Hepatocyte (in vitro differentiated cells): ENCODE measurements around the gene ZDHHC16. TPM values are rescaled to one million over a fixed set of nuclear protein-coding genes. Genes with fewer than 3 reads are reported as not detected.

ENCODE experiments used
- DNase-seq: peaks from one replicate; pipeline ENCODE4 v3.0.0-alpha.2; 2016; ENCODE audit warnings: low spot score
- H2AFZ ChIP-seq: fragments of 200-600 bp; sonication (generic); 2 replicates; pipeline ENCODE4 v1.6.0; 2016; ENCODE audit warnings: antibody characterized with exemption, mild to moderate bottlenecking
- H3K27ac ChIP-seq: fragments of 200-600 bp; sonication (generic); 2 replicates; pipeline ENCODE4 v1.5.1; 2016; ENCODE audit warnings: mild to moderate bottlenecking
- H3K27me3 ChIP-seq: fragments of 200-600 bp; sonication (generic); 2 replicates; pipeline ENCODE4 v1.6.1; 2016
- H3K36me3 ChIP-seq: fragments of 200-600 bp; sonication (generic); replicated peaks from 2 replicates; pipeline ENCODE4 v1.5.1; 2016; ENCODE audit warnings: low read depth; ENCODE audit not compliant: insufficient read depth
- H3K4me1 ChIP-seq: fragments of 200-600 bp; sonication (generic); 2 replicates; pipeline ENCODE4 v1.5.1; 2016; ENCODE audit warnings: mild to moderate bottlenecking, moderate library complexity; ENCODE audit not compliant: insufficient read depth
- H3K4me2 ChIP-seq: fragments of 200-600 bp; sonication (generic); 2 replicates; pipeline ENCODE4 v1.6.0; 2016
- H3K4me3 ChIP-seq: fragments of 200-600 bp; sonication (generic); 2 replicates; pipeline ENCODE4 v1.5.1; 2016; ENCODE audit warnings: mild to moderate bottlenecking
- H3K79me2 ChIP-seq: fragments of 200-600 bp; sonication (generic); 2 replicates; pipeline ENCODE4 v1.6.0; 2017; ENCODE audit warnings: mild to moderate bottlenecking
- H3K9me2 ChIP-seq: fragments of 200-600 bp; sonication (generic); replicated peaks from 2 replicates; pipeline ENCODE4 v1.6.0; 2017; ENCODE audit warnings: mild to moderate bottlenecking; ENCODE audit not compliant: insufficient read depth
- H3K9me3 ChIP-seq: fragments of 200-600 bp; sonication (generic); 2 replicates; pipeline ENCODE4 v1.5.1; 2016; ENCODE audit warnings: low read depth, mild to moderate bottlenecking
- H4K20me1 ChIP-seq: fragments of 200-600 bp; sonication (generic); 2 replicates; pipeline ENCODE4 v1.6.0; 2016; ENCODE audit warnings: mild to moderate bottlenecking; ENCODE audit not compliant: insufficient read depth, poor library complexity, severe bottlenecking
- CTCF ChIP-seq: fragments of 200-600 bp; sonication (generic); IDR thresholded peaks from 2 replicates; pipeline ENCODE4 v1.5.1; 2016; ENCODE audit warnings: antibody characterized with exemption, mild to moderate bottlenecking; ENCODE audit not compliant: poor library complexity
- EZH2 ChIP-seq: fragments of 200-600 bp; sonication (generic); IDR thresholded peaks from 2 replicates; pipeline ENCODE4 v1.6.1; 2016; ENCODE audit warnings: antibody characterized with exemption, mild to moderate bottlenecking, borderline replicate concordance
- EZH2phosphoT487 ChIP-seq: fragments of 200-600 bp; sonication (generic); IDR thresholded peaks from one replicate; pipeline ENCODE4 v1.6.1; 2018; ENCODE audit warnings: antibody characterized with exemption, mild to moderate bottlenecking, low read depth, moderate library complexity; ENCODE audit not compliant: unreplicated experiment, severe bottlenecking
- WGBS: methylation state at CpG from one replicate; pipeline ENCODE4 v1.1.6; 2016; ENCODE audit warnings: low lambda C conversion rate; ENCODE audit errors: missing lambda C conversion rate; 5-methylcytosine and 5-hydroxymethylcytosine counted together
- polyA plus RNA-seq: library from polyadenylated mRNA; unstranded; fragments of >200 nt; fragmentation: Nextera tagmentation; extraction: Ambion mirVana; gene quantifications from 2 replicates; pipeline ENCODE4 v1.2.1, GENCODE V29; 2016
- total RNA-seq: library from RNA; depleted of rRNA; stranded (reverse); fragments of >200 nt; gene quantifications from 2 replicates; pipeline ENCODE4 v1.2.3, GENCODE V29; 2014

ZDHHC16 gene
- total and polyA plus RNA-seq, 2 experiments from 2014 or later, result 57.0 to 86.8 TPM

- no peak overlapping the region for H3K27ac ChIP-seq
- no peaks in the 10 kb centered on the region for H3K9me3 ChIP-seq
- H3K36me3 ChIP-seq, result no peaks in the 10 kb centered on the region
- TF ChIP-seq EZH2phosphoT487, result no peak
- no peak for TF ChIP-seq EZH2
- no peak for TF ChIP-seq CTCF
- no peak overlapping the region for H2AFZ ChIP-seq
- H3K9me2 ChIP-seq, result no peaks in the 10 kb centered on the region
- peaks cover 3% of the 10 kb centered on the region for H4K20me1 ChIP-seq
- no peaks in the 10 kb centered on the region for H3K27me3 ChIP-seq
- H3K4me2 ChIP-seq, result no peak overlapping the region
- H3K79me2 ChIP-seq, result peaks cover 57% of the 10 kb centered on the region
- H3K4me3 ChIP-seq, result no peak overlapping the region
- H3K4me1 ChIP-seq, result peaks cover 17% of the 10 kb centered on the region
- 98% methylated on average over 17 of the region's 17 CpGs for WGBS
- DNase-seq, result no peak
Measured at GRCh38 chr10:97451605-97452004, 5.6 kb downstream of the ZDHHC16 start.

GRCh38 chr10:97452352-97452751, 6.4 kb downstream of the ZDHHC16 start:
- peaks cover 3% of the 10 kb centered on the region for H4K20me1 ChIP-seq

GRCh38 chr10:97454330-97455036, 8.5 kb downstream of the ZDHHC16 start:
- no peak overlapping the region for H3K4me3 ChIP-seq
- H3K4me1 ChIP-seq, result no peaks in the 10 kb centered on the region
- no peaks in the 10 kb centered on the region for H3K9me3 ChIP-seq
- 73% methylated on average over 3 of the region's 3 CpGs for WGBS
- TF ChIP-seq EZH2phosphoT487, result no peak
- TF ChIP-seq CTCF, result no peak
- TF ChIP-seq EZH2, result no peak
- no peaks in the 10 kb centered on the region for H3K27me3 ChIP-seq
- H3K36me3 ChIP-seq, result no peaks in the 10 kb centered on the region
- no peak overlapping the region for H2AFZ ChIP-seq
- no peaks in the 10 kb centered on the region for H3K9me2 ChIP-seq
- H3K79me2 ChIP-seq, result peaks cover 30% of the 10 kb centered on the region
- DNase-seq, result peak; percentile 47
- no peak overlapping the region for H3K4me2 ChIP-seq
- peaks cover 3% of the 10 kb centered on the region for H4K20me1 ChIP-seq
- no peak overlapping the region for H3K27ac ChIP-seq

More at GRCh38 chr10:97452352-97452751, 6.4 kb downstream of the ZDHHC16 start:
- WGBS, result 99% methylated on average over 6 of the region's 6 CpGs
- H3K4me3 ChIP-seq, result no peak overlapping the region
- TF ChIP-seq EZH2phosphoT487 (no peak), EZH2 (no peak), CTCF (no peak)
- no peaks in the 10 kb centered on the region for H3K9me2 ChIP-seq
- no peaks in the 10 kb centered on the region for H3K9me3 ChIP-seq
- no peak overlapping the region for H3K4me2 ChIP-seq
- no peak overlapping the region for H2AFZ ChIP-seq
- peaks cover 50% of the 10 kb centered on the region for H3K79me2 ChIP-seq
- H3K27me3 ChIP-seq, result no peaks in the 10 kb centered on the region
- no peak for DNase-seq
- peaks cover 11% of the 10 kb centered on the region for H3K4me1 ChIP-seq
- H3K27ac ChIP-seq, result no peak overlapping the region
- no peaks in the 10 kb centered on the region for H3K36me3 ChIP-seq
